HL-60/S4 treated with phorbol 12-myristate 13-acetate at 8.2 ng/mL for 4 days and 3 days (cell line): ENCODE measurements around the gene EML4.
"Not testable (repeated sequence)": the region's sequence is repeated elsewhere in the genome, so short reads cannot be mapped to it uniquely, and the experiment has no call there.

Experiments used
- in situ Hi-C: fragments of 300-500 bp; cut with MboI; formaldehyde crosslinking; loops from 2 replicates; pipeline ENCODE4 v1.15.0; 2022; ENCODE audit warnings: low sequenced_read_pairs

The EML4 gene

DNA sequence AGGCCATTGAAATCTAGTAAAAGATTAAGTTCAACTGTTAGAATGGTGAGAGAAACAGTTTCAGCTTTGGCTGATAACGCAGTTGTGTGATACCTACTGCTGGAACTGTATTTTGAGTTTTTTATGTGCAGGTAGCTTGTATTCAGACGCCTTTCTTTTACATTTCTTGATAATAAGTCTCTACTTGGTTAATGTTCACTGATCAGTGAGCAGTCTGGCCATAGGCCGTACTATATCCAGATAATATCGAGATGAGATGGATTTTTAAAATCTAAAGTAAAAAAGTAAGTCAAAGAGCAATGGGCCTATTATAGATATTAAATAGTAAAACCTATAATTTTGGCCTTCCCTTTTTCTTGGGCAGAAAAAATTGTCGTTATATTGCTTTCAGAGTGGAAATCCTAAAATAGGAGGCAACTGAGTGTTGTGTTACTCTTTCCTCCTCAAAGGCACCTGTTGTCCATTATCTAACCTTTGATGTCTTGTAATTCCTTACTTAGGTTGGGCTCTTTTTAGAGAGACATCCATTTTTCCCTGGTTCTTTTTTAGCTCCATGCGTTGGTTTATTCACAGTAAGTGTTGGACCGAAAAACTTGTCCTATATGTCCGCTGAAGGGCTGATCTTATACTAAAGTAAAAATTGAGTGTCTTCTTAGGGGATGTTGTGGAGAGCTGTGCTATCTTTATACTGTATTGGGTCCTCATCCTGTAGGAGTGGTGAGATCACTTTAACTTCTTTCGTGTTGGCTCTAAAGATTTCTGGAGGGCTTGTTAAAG lies 1.7 kb downstream of the EML4 start:
- in situ Hi-C loops = no loop called here

DNA sequence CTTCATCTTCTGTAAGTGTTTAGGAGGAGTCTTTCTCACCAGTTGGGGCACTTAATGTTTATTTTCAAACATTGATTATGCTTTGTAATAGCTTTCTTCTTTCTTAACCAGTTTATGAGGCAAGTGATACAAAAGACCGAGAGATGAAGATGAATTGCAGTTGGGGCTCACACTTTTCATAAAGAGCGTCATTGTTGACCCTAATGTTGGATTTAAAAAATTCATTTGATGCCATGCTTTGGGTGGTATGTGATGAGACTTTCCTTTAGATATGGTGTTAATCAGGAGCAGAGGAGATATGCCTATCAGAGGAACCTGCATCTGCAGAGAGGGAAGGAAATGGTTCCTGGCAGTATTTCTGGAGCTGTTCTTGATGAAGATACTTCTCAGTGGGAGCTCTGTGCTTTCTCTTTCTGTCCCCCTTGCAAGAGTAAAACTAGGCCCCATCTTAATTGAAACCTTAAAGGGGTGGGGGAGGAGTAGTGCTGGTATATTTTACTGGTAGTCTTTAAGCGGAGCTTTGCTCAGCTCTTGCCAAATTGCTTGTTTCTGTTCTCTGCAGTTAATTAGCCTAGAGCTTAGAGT lies 2.3 kb downstream of the EML4 start:
- in situ Hi-C loops = no loop called here

DNA sequence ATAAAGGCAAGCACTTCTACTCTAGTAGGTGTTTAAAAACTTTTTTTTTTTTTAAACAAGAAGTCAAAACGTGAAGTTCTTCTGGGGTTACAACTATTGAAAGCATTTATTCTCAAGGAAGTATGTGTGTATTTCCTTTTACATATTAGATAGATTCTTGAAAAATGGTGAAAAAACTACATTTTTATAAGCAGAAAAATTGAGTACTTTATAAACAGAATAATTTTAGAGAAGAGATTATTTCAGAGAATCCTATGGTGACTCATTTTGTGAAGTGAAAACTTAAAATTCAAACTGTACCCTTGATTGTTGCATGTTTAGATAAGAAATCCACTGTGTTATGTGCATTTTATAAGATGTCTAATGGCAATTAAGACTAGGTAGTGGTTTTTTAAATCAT lies 2.9 kb downstream of the EML4 start:
- in situ Hi-C loops = no loop called here

DNA sequence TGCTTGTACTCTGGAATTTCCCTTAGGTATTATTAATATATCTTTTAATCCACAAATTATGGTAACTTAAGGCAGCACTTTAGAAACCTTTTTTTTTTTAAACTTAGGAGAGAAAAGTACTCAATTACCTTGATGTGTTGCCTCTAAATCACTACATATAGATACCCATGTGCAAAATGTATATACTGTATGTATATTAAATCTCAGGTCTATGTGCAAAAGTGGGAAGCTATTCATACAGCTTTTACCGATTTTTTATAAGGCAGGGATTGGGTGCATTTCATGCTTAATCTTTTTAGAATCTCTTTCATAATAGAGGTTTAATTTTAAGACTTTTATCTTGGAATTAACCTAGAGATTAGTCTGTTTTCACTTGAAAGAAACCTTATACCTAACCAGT lies 3.4 kb downstream of the EML4 start:
- in situ Hi-C loops = no loop called here

DNA sequence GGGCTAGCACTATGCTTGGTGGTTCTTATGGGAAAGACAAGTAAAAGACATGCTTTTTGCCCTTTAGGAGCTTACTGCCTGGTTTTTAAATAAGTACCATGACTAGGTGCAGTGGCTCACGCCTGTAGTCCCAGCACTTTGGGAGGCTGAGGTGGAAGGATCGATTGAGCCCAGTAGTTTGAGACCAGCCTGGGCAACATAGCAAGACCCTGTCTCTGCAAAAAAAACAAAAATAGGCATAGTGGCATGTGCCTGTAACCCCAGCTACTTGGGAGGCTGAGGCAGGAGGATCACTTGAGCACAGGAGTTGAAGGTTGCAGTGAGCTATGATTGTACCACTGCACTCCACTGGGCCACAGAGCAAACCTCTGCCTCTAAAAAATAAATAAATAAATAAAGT lies 4.3 kb downstream of the EML4 start:
- in situ Hi-C loops = not testable (repeated sequence)

DNA sequence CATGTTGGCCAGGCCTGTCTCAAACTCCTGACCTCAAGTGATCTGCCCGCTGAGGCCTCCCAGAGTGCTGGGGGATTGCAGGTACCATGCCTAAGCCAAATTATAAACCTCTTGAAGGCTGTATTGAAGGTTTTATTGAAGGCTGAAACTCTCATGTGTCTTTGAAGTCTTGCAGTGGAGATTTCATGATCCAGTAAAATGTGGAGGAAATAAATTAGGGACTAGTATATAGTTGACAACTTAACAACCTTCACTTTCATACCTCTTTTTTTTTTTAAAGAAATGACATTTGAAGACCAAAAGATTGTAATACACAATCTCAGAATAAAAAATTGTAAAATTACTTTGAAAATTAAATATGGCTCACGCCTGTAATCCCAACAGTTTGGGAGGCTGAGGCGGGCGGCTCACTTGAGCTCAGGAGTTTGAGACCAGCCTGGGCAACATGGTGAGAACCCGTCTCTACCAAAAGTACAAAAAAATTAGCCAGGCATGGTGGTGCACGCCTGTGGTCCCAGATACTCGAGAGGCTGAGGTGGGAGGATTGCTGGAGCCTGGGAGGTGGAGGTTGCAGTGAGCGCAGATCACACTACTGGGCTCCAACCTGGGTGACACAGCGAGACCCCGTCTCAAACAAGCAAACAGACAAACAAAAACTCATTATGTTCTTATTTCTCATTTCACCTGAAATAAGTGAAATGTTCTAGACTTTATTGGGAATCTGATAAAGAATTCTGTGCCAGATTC lies 8.0 kb downstream of the EML4 start:
- in situ Hi-C loops = no loop called here

DNA sequence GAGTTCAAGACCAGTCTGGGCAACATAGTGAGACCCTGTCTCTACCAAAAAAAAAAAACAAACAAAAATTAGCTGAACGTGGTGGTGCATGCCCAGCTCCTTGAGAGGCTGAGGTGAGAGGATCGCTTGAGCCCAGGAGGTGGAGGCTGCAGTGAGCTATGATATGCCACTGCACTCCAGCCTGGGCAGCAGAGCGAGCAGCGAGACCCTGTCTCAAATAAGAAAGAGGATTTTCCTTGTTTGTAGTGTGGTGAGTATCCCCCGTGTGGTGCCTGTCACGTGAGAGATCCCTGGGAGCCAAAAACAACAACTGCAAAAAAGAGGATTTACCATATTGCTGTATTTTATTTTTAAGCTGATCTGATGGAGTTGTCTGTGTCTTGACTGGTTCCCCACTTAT lies 9.2 kb downstream of the EML4 start:
- in situ Hi-C loops = no loop called here

DNA sequence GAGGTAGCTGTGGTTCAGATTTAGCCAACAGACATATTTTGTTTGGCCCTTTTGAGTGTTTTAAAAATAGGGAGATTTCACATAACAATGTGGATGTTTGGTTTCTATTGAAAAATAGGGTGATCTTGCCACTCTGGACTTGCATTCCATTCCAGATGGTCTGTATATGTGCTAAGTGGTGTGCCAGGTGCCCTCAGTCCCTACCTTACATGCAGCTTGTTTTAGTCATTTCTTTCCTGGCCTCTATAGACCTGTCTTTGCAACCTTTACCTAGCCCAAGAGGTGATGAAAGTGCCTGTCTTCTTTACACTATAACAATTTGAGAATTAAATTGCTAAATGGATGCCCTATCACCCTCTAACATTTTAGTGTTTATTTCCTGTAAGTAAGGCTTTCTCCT lies 11.1 kb downstream of the EML4 start:
- in situ Hi-C loops = no loop called here

DNA sequence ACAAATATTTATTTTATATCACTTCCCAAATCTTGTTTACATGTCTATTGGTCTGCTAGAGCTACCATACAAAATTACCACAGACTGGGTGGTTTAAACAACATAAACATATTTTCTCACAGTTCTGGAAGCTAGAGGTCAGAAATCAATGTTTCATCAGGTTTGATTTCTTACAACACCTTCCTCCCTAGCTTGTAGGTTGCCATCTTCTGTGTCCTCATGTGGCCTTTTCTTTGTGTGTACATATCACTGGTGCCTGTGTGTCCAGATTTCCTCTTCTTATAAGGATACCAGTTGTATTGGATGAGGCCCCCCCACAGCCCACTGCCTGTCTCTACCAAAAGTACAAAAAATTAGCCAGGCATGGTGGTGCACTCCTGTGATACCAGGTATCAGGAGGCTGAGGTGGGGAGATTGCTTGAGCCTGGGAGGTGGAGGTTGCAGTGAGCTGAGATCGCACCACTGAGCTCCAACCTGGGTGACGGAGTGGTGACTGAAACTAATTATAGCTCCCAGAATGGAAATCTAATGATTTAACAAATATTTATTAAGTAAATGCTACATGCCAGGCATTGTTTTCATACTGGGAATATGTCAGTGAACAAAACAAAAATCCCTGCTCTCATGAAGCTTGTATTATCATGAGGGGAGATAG lies 13.6 kb downstream of the EML4 start:
- in situ Hi-C loops = no loop called here

DNA sequence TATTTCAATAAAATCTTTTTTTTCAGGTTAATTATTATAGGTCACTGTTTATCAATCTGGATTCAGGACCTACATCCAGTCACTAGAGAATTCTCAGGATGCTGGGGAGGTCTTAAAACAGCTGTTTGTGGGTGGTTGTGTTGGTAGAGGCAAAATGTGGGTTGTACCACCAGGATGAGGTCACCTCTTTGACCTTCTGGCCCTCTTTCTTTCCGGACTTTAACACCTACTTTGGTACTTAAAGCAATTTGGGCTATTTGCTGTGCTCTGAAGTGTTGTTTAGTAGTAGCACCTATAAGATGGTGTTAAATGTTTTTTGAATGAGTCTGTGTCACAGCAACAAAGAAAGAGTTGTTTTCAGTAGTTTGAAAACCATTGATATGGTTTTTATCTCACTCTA lies 14.6 kb downstream of the EML4 start:
- in situ Hi-C loops = no loop called here

DNA sequence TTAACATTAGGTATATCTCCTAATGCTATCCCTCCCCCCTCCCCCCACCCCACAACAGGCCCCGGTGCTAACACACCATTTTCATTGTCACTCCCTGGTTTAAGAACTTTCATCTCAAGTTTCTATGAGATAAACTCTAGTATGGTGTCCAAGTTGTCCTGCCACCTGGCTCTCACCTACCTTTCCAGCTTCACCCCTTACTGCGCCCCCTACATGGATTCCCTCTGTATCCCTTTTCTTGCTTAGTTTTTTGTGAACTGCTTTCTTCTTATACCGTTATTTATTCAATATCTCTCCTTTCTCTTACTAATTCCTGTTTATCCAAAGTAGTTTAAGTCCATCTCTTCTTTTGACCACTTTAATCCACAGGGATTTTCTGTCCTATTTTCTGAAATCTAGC lies 15.2 kb downstream of the EML4 start:
- in situ Hi-C loops = no loop called here

DNA sequence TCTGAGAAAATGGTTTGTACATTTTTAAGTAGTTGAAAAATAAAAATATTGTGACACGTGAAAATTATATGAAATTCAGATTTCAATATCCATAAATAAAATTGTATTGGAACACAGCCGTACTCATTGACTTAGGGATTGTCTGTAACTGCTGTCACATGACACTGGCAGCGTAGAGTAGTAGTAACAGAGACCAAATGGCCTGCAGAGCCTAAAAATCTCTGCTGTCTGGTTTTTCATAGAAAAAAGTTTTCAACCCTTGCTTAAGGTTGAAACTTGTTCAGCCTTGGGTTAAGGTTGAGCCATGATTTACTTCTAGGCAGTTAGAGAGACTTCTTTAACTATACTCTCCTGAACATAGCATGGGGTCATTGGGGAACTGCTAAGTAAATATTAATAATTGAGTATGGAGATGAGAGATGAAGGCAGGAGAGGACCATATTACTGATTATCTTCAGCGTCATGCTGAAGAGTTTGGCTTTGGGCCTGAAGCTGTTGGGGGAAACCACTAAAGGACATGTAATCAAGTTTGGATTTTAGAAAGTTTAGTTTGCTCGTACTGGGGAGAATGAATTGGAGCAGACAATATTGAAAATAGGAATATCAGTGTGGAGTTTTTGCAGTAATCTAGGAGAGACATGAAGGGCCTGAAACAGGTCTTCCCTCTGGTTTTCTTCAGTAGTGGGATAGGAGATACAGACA lies 16.2 kb downstream of the EML4 start:
- in situ Hi-C loops = no loop called here

DNA sequence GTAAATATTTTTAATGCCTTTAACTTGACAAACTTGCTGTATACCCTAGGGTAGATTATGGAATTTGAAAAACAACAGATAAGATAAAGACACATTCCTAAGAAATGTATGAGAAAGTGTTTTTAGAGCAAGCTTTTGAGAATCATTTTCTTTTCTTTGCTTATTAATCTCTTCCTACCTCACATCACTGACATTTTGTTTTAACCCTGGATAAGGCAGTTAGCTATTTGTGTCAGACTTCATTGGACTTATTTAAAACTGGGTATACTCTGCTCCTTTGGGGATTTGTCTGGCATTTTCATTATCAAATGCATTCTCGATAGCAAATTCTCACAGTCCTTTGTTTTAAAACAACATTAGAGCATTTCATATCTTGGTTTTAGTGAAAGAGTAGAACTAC lies 17.2 kb downstream of the EML4 start:
- in situ Hi-C loops = no loop called here

DNA sequence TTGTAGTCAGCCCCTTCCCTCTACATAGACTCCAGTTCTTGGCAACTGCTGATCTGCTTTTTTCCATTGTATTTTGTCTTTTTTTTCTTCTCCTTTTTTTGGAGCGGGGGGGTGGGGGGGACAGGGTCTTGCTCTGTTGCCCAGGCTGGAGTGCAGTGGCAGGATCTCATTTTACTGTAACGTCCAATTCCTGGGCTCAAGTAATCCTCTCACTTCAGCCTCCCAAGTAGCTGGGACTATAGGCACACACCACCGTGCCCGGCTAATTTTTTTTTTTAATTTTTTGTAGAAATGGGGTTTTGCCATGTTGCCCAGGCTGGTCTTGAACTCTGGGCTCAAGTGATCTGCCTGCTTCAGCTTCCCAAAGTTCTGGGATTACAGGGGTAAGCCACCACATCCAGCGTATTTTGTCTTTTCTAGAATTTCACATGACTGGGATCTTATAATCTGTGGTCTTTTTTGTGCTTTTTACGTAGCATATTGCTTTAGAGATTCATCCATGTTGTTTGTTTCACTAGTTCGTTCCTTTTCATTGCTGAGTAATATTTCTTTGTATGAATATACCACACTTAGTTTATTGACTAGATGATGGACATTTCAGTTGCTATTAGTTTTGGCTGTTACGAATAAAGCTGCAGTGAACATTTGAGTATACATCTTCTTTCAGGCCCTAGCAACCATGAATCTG lies 17.9 kb downstream of the EML4 start:
- in situ Hi-C loops = no loop called here

DNA sequence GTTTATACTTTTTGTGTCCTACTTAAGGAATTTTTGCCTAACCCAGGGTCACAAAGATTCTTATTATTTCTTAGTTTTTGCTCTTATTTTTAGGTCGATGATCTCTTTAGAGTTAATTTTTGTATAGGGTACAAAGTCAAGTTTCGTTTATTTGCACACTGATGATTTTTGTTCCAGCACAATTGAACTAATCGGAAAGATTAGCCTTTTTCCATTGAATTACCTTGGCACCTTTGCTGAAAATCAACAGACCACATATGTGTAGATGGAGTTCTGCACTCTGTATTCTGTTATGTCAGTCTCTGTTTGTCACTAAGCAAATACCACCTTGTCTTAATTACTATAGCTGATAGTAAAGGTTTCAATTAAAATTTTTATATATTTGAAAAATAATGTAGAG lies 18.7 kb downstream of the EML4 start:
- in situ Hi-C loops = no loop called here

DNA sequence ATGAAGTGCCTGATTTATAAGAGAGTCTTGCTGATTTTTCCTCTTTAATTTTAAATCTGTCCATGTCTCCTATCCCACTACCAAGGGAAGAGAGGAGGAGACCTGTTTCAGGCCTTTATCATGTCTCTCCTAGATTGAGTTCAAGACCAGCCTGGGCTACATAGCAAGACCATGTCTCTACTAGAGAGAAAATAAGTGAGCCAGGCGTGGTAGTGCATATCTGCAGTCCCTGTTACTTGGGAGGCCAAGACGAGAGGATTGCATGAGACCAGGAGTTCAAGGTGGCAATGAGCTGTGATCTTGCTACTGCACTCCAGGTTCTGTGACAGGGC lies 20.0 kb downstream of the EML4 start:
- in situ Hi-C loops = no loop called here

DNA sequence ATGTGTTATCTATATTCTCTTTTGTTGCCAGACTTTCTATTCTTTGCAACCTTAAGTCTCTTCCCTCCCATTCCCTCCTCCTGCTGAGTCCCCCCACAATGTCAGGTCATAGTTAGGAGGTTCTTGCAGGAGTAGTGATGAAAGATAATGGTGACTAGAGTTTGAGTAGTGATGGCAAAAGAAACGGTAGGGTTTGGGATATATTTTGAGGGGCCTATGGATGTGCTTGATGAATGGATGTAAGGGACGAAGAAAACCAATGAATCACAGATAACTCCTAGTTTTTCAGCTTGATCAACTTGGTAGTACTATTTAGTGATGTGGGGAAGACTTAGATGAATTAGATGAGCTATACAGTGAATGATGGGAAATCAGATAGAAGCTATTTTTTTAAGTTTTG lies 21.0 kb downstream of the EML4 start:
- in situ Hi-C loops = no loop called here

DNA sequence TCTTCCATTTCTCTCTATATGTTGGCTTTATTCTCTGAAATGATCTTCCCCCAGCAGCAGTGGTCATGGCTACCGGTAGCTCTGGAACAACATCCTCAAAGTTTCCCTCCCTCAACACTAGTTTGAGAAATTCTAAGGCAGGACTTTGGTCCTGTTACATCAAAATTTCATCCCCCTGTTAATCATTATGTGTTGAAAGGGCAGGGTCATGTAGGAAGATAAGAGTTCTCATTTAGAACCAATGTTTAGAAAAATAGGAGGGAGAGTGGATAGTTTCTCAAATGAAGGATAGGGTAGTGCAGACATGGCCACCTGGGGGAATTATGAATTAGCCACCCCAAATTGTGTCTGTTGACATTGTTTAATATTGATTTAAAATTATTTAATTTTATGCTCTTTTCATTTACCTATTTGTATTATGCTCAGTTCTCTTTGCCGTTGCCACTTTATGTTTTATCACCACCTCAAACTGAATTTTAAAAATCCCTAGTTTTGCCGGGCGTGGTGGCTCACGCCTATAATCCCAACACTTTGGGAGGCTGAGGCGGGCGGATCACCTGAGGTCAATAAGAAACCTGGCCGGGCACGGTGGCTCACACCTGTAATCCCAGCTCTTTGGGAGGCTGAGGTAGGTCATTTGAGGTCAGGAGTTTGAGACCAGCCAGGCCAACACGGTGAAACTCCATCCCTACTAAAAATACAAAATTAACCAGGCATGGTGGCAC lies 22.3 kb downstream of the EML4 start:
- in situ Hi-C loops = no loop called here

DNA sequence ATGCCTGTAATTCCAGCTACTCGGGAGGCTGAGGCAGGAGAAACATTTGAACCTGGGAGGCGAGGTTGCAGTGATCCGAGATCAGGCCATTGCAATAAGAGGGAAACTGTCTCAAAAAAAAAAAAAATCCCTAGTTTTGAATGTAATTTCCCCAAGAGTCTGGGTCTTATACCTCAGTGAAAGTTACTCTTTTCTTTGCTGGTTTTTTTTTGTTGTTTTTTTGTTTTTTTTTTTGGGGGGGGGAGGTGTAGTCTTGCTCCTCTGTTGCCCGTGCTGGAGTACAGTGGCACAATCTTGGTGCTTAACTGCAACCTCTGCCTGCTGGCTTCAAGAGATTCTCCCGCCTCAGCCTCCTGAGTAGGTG lies 22.8 kb downstream of the EML4 start:
- in situ Hi-C loops = no loop called here
